Pancreas (tissue), 10 donors: ENCODE measurements around the gene AFF1. TPM values are rescaled to one million over a fixed set of nuclear protein-coding genes. Genes with fewer than 3 reads are reported as not detected.

Experiments
- ATAC-seq, 4 donors: fragments of 200-7000 bp; cut with Tn5 transposase; one replicate each; pipeline versions ENCODE4 v1.8.0 to v1.9.1; 2020; ENCODE audit warnings: mild to moderate bottlenecking in 4 of 4, moderate library complexity in 4 of 4
- DNase-seq, 6 donors: peaks; one replicate each; pipeline ENCODE4 v3.0.0-alpha.2; 2020
- FAIRE-seq: peaks from 2 replicates; lab custom pipeline; 2012; peaks lifted over from hg19 to GRCh38; lab: Jason Lieb, UNC
- H3K27ac ChIP-seq, 4 donors: fragments of 200-600 bp; sonication (generic); 1 replicate in 3 of 4; 2 replicates in 1 of 4; pipeline versions ENCODE4 v1.5.0 to v1.8.0; 2020
- H3K27me3 ChIP-seq, 4 donors: fragments of 200-600 bp; one replicate each; pipeline ENCODE4 v1.8.0; 2021
- H3K36me3 ChIP-seq, 3 donors: fragments of 200-600 bp; sonication (generic) in 1 of 3; one replicate each; pipeline versions ENCODE4 v1.5.0 to v1.8.0; 2020 to 2021
- H3K4me1 ChIP-seq, 3 donors: fragments of 200-600 bp; one replicate each; pipeline ENCODE4 v1.8.0; 2021
- H3K4me3 ChIP-seq, 4 donors: fragments of 200-600 bp; sonication (generic) in 2 of 4; one replicate each; pipeline versions ENCODE4 v1.5.0 to v1.8.0; 2020 to 2021
- H3K9me3 ChIP-seq, 4 donors: fragments of 200-600 bp; one replicate each; pipeline ENCODE4 v1.8.0; 2021
- CTCF ChIP-seq, 4 donors: fragments of 200-600 bp; sonication (generic) in 3 of 4; IDR thresholded peaks; one replicate each; pipeline versions ENCODE4 v1.5.0 to v1.8.0; 2021; ENCODE audit warnings: antibody characterized with exemption in 4 of 4
- WGBS, 2 donors: extraction: QIAGEN DNeasy Blood & Tissue Kit; methylation state at CpG; one replicate each; pipeline ENCODE4 v1.1.7; 2013; 5-methylcytosine and 5-hydroxymethylcytosine counted together
- intact Hi-C, 3 donors: fragments of 100-400 bp; cut with DNase I; formaldehyde crosslinking; loops; one replicate each; pipeline versions ENCODE4 v1.11.1 to v1.14.2; 2022
- polyA plus RNA-seq, 2 donors: library from polyadenylated mRNA; stranded (reverse); fragments of 200-250 nt; gene quantifications; one replicate each; pipeline ENCODE4 v1.2.3, GENCODE V29; 2013
- total RNA-seq, 6 donors: library from RNA; stranded (reverse); fragmentation: NEBNext Ultra II Directional in 4 of 6; extraction: Animal tissue kit (Norgen Biotek cat#: 25700) in 4 of 6; gene quantifications; one replicate each; pipeline versions ENCODE4 v1.2.1 to v1.2.4, GENCODE V29; 2021 to 2023
- donor health status: healthy with polysubstance abuse.
- donor health status: DM: no; HTN: no; CAD: no; lungs with moderate emphysema.
- donor health status: DM: no; HTN: no; CAD: no.
- donor health status: control.
- donor health status: control.
- donor health status: Bipolar disorder and iron deficiency.
- donor health status: DM: yes; HTN: yes; CAD: no.
- donor health status: DM: no; HTN: no; CAD: no.
- donor health status: DM: no; HTN: no; CAD: no.
- donor health status: DM: yes; HTN: yes; CAD: no.

The AFF1 gene
- total and polyA plus RNA-seq, 8 donors = 11.8 to 62.0 (median 40.4) TPM

- FAIRE-seq = no peak
- no peaks in the 10 kb centered on the region for H3K27me3 ChIP-seq
- no peak for TF ChIP-seq CTCF (IDR thresholded peaks at IDR 0.05)
- no peaks in the 10 kb centered on the region for H3K9me3 ChIP-seq
- peaks cover 0 to 11% (median 8%) of the 10 kb centered on the region in 3 donors for H3K36me3 ChIP-seq
- no peak overlapping the region for H3K27ac ChIP-seq
- WGBS, 2 donors = 90 to 97% methylated on average over 3 of the region's 3 CpGs
- no peak overlapping the region for H3K4me3 ChIP-seq
- DNase-seq = no peak
- H3K4me1 ChIP-seq = peaks cover 0 to 25% (median 16%) of the 10 kb centered on the region in 3 donors
- no peak for ATAC-seq
- intact Hi-C loops = loop anchor here in 1 of 3 donors (5.0 kb wide), 1 partner anchor 163 kb away; no protein-coding TSS in a partner anchor
Observed at GRCh38 chr4:87090305-87090704, 155.5 kb downstream of the AFF1 start.

GRCh38 chr4:87092389-87093141, 157.8 kb downstream of the AFF1 start:
- Histone ChIP-seq H3K4me3 (no peak overlapping the region), H3K36me3 (peaks cover 0 to 11% (median 8%) of the 10 kb centered on the region in 3 donors), H3K27me3 (no peaks in the 10 kb centered on the region), H3K9me3 (no peaks in the 10 kb centered on the region), H3K27ac (peak overlapping the region in 2 of 4 donors; percentile 41 to 42), H3K4me1 (peaks cover 0 to 25% (median 16%) of the 10 kb centered on the region in 3 donors)
- intact Hi-C loops = loop anchor here in 1 of 3 donors (5.0 kb wide), 1 partner anchor 165 kb away; no protein-coding TSS in a partner anchor
- 13 to 14% methylated on average over 4 of the region's 4 CpGs for WGBS, 2 donors
- FAIRE-seq (no peak), DNase-seq (peak; percentile 59 to 72 (median 68)), ATAC-seq (peak; percentile 77 to 85 (median 84))
- TF ChIP-seq CTCF (IDR thresholded peaks at IDR 0.05) = no peak

- FAIRE-seq = no peak
- intact Hi-C loops = loop anchor here in 1 of 3 donors (5.0 kb wide), 1 partner anchor 166 kb away; no protein-coding TSS in a partner anchor
- WGBS, 2 donors = 35 to 44% methylated on average over 4 of the region's 4 CpGs
- Histone ChIP-seq H3K36me3 (peaks cover 0 to 11% (median 8%) of the 10 kb centered on the region in 3 donors), H3K27ac (peak overlapping the region in 2 of 4 donors; percentile 41 to 42), H3K4me3 (no peak overlapping the region), H3K4me1 (peaks cover 0 to 24% (median 16%) of the 10 kb centered on the region in 3 donors), H3K27me3 (no peaks in the 10 kb centered on the region), H3K9me3 (no peaks in the 10 kb centered on the region)
- peak in 2 of 6 donors; percentile 19 to 37 for DNase-seq
- peak; percentile 69 to 84 (median 82) for ATAC-seq
- TF ChIP-seq CTCF (IDR thresholded peaks at IDR 0.05) = peak in 2 of 4 donors; percentile 35 to 39
Observed at GRCh38 chr4:87093443-87094123, 158.8 kb downstream of the AFF1 start.

- ATAC-seq (no peak), FAIRE-seq (no peak), DNase-seq (no peak)
- no peak overlapping the region for H3K4me3 ChIP-seq
- no peaks in the 10 kb centered on the region for H3K36me3 ChIP-seq
- H3K9me3 ChIP-seq = no peaks in the 10 kb centered on the region
- no peaks in the 10 kb centered on the region for H3K27me3 ChIP-seq
- WGBS, 2 donors = 53 to 54% methylated on average over 4 of the region's 4 CpGs
- intact Hi-C loops = no loop called here
- no peak for TF ChIP-seq CTCF (IDR thresholded peaks at IDR 0.05)
- H3K27ac ChIP-seq = no peak overlapping the region
- peaks cover 0 to 10% (median 5%) of the 10 kb centered on the region in 3 donors for H3K4me1 ChIP-seq
Observed at GRCh38 chr4:87097075-87097474, 162.3 kb downstream of the AFF1 start.
